ENCODE measurements around the gene KRT75. TPM values are rescaled to one million over a fixed set of nuclear protein-coding genes. Genes with fewer than 3 reads are reported as not detected.

Gene KRT75
- total RNA-seq, 1 donor from 2014 or later, result not detected

- no peak overlapping the region for H3K27ac Mint-ChIP-seq (ENCODE audit: unreplicated experiment)
- H3K36me3 Mint-ChIP-seq (ENCODE audit: low read depth, unreplicated experiment), result peaks cover 5% of the 10 kb centered on the region
- H3K27me3 Mint-ChIP-seq (ENCODE audit: unreplicated experiment), result peaks cover 8% of the 10 kb centered on the region
- H3K9me3 Mint-ChIP-seq (ENCODE audit: unreplicated experiment), result peaks cover 5% of the 10 kb centered on the region
- peaks cover 8% of the 10 kb centered on the region for H3K4me1 Mint-ChIP-seq (ENCODE audit: unreplicated experiment)
- TF ChIP-seq CTCF (IDR thresholded peaks at IDR 0.05; ENCODE audit: unreplicated experiment), result no peak
- no peak overlapping the region for H3K4me3 Mint-ChIP-seq (ENCODE audit: unreplicated experiment)
- no peak for DNase-seq (ENCODE audit: low spot score)
Observed at GRCh38 chr12:52404951-52405350, 29.2 kb downstream of the KRT75 start.

- H3K36me3 Mint-ChIP-seq (ENCODE audit: low read depth, unreplicated experiment), result peaks cover 2% of the 10 kb centered on the region
- peaks cover 8% of the 10 kb centered on the region for H3K4me1 Mint-ChIP-seq (ENCODE audit: unreplicated experiment)
- H3K4me3 Mint-ChIP-seq (ENCODE audit: unreplicated experiment), result no peak overlapping the region
- no peak for TF ChIP-seq CTCF (IDR thresholded peaks at IDR 0.05; ENCODE audit: unreplicated experiment)
- H3K27ac Mint-ChIP-seq (ENCODE audit: unreplicated experiment), result no peak overlapping the region
- peaks cover 3% of the 10 kb centered on the region for H3K9me3 Mint-ChIP-seq (ENCODE audit: unreplicated experiment)
- no peak for DNase-seq (ENCODE audit: low spot score)
- H3K27me3 Mint-ChIP-seq (ENCODE audit: unreplicated experiment), result peaks cover 7% of the 10 kb centered on the region
Observed at GRCh38 chr12:52403561-52403960, 30.6 kb downstream of the KRT75 start.

GRCh38 chr12:52402873-52403540, 31.2 kb downstream of the KRT75 start:
- Mint-ChIP-seq H3K4me1 (ENCODE audit: unreplicated experiment) (peaks cover 8% of the 10 kb centered on the region), H3K27ac (ENCODE audit: unreplicated experiment) (no peak overlapping the region), H3K4me3 (ENCODE audit: unreplicated experiment) (no peak overlapping the region), H3K9me3 (ENCODE audit: unreplicated experiment) (no peaks in the 10 kb centered on the region), H3K27me3 (ENCODE audit: unreplicated experiment) (peaks cover 5% of the 10 kb centered on the region), H3K36me3 (ENCODE audit: low read depth, unreplicated experiment) (no peaks in the 10 kb centered on the region)
- no peak for DNase-seq (ENCODE audit: low spot score)
- no peak for TF ChIP-seq CTCF (IDR thresholded peaks at IDR 0.05; ENCODE audit: unreplicated experiment)

GRCh38 chr12:52402377-52402776, 31.8 kb downstream of the KRT75 start:
- Mint-ChIP-seq H3K4me1 (ENCODE audit: unreplicated experiment) (peaks cover 8% of the 10 kb centered on the region), H3K9me3 (ENCODE audit: unreplicated experiment) (no peaks in the 10 kb centered on the region), H3K4me3 (ENCODE audit: unreplicated experiment) (no peak overlapping the region), H3K27ac (ENCODE audit: unreplicated experiment) (no peak overlapping the region), H3K27me3 (ENCODE audit: unreplicated experiment) (peaks cover 5% of the 10 kb centered on the region), H3K36me3 (ENCODE audit: low read depth, unreplicated experiment) (no peaks in the 10 kb centered on the region)
- no peak for DNase-seq (ENCODE audit: low spot score)
- no peak for TF ChIP-seq CTCF (IDR thresholded peaks at IDR 0.05; ENCODE audit: unreplicated experiment)

GRCh38 chr12:52401926-52402325, 32.2 kb downstream of the KRT75 start:
- H3K4me3 Mint-ChIP-seq (ENCODE audit: unreplicated experiment), result no peak overlapping the region
- H3K36me3 Mint-ChIP-seq (ENCODE audit: low read depth, unreplicated experiment), result no peaks in the 10 kb centered on the region
- peaks cover 8% of the 10 kb centered on the region for H3K4me1 Mint-ChIP-seq (ENCODE audit: unreplicated experiment)
- peaks cover 5% of the 10 kb centered on the region for H3K27me3 Mint-ChIP-seq (ENCODE audit: unreplicated experiment)
- no peak overlapping the region for H3K27ac Mint-ChIP-seq (ENCODE audit: unreplicated experiment)
- H3K9me3 Mint-ChIP-seq (ENCODE audit: unreplicated experiment), result no peaks in the 10 kb centered on the region
- DNase-seq (ENCODE audit: low spot score), result no peak
- no peak for TF ChIP-seq CTCF (IDR thresholded peaks at IDR 0.05; ENCODE audit: unreplicated experiment)

Measured in endothelial cell (in vitro differentiated cells).